ENCODE data around the gene ALKBH6. TPM values are rescaled to one million over a fixed set of nuclear protein-coding genes. Genes with fewer than 3 reads are reported as not detected.
A peak's percentile ranks its signal among the peaks of the same experiment; 100 is the strongest.

The ALKBH6 gene
- polyA plus RNA-seq, 1 donor, result 8.5 TPM

DNA sequence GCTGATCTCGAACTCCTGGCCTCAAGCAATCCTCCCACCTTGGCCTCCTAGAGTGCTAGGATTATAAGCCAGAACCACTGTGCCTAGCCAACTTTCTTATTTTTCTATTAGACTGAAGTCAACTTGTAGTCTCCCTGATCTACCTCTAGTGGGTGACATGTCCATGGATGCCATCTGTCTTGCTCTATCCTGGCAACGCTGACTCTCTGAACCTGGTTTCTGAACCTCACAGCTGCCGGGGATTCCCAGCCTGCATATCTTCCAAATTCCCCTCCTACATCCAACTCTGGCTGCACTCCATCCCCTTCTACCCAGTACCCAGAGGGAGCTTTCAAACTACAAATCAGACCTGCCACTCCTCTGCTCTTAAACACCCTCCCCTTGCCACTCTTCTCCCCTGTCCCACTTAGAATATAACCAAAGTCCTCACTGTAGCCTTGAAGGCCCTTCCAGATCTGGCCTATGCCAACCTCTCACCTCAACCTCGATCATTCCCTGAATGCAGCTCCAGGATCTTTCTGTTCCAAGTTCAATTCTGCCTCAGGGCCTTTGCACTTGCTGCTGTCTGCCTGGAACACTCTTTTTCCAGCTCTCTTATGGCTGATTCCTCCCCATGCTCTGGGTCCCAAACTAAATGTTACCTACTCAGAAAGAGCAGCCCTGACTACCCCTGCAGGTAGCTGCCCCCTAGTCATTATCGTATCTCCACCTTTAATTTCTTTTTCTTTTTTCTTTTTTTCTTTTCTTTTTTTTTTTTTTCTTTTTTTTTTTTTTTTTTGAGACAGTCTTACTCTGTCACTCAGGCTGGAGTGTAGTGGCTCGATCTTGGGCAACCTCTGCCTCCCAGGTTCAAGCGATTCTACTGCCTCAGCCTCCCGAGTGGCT, 16.5 kb upstream of the ALKBH6 start:
- no peak for DNase-seq (ENCODE audit: low read depth)

DNA sequence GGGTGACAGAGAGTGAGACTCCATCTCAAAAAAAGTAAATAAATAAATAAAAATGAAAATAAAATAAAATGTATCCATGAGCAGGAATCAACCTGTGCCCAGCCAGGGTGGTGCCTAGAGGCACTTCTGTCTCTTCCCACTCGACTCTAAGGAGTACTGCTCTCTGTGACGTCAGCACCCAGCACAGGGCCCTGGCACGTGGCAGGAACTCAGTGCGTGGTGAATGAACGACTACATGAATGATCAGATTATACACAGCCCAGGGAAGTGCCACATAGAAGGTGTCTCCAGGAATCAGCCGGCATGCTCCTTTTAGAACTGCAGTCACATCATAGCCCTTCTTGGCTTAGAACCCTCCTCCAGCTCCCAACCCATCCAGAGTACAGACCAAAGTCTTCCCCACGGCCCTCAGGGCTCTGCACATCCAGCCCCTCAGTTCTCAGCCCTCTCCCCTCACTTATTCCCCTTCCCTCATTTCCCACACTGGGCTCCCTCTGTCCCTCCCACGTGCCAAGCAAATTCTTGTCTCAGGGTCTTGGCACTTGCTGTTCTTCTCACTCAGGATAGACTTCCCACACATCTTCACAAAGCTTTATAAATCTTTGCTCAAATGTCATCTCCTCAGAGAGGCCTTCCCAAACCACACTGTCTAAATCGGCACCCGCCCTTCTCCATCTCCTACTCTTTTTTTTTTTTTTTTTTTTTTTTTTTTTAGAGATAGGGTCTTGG, 14.5 kb upstream of the ALKBH6 start:
- DNase-seq (ENCODE audit: low read depth), result no peak

DNA sequence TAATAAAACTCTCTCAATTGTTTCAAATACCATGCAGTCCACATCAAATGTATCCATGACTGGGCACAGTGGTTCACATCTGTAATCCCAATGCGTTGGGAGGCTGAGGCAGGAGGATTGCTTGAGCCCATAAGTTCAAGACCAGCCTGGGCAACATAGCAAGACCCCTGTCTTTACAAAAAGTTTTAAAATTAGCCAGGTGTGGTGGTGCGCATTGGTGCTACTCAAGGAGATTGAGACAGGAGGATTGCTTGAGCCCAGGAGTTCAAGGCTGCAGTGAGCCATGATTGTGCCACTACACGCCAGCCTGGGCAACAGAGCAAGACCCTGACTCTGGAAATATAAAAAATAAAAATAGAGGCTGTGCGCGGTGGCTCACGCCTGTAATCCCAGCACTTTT, 13.7 kb upstream of the ALKBH6 start:
- no peak for DNase-seq (ENCODE audit: low read depth)

DNA sequence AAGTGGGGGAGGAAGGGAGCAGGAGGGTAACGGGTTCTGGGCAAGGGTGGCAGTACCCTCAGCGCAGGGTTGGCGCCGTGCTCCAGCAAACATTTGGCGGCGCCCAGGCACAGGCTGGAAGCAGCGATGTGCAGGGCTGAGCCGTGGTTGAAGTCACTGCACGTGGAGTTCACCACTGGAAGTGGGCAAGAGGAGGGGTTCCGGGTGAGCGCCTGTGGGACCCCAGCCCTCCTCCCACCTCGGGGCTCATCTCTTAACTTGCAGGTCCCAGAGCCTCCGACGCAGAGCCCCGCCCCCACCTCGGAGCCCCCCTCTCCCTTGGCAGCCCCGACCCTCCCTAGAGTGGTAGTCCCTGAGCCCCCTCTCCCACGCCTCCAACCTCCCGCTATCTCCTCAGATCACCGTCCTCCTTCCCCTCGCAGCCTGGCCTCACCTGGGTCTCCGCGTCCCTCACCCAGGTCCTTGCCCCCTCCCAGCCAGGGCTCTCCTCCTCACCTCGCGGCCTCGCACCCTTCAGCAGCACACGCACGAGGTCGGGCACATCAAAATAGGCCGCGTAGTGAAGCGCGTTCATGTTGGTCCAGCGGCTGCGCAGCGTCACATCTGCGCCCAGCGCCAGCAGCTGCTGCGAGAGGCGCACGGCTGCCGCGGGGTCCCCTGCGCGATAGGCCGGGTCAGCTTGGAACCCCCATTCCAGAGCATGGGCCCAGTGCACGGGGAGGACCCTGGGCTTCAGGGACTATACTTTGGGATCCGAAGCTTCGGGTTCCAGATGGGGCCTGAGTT, 12.3 kb upstream of the ALKBH6 start:
- no peak for DNase-seq (ENCODE audit: low read depth)

DNA sequence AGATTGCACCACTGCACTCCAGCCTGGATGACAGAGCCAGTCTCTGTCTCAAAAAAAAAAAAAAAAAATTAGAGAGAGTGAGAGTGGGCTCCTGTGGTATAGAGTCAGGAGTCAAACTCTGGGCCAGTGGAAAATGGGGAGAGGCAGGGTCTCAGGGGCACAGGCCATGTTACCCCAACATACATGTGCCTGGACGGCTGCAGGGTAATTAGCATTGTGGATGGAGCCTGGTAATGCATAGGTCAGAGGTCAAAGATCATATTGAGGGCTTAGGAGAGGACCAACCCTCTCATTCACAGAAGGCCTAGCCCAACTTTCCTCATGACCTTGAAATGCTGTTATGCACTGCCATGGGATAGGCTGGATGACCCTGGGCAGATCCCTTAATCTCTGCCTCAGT, 11.5 kb upstream of the ALKBH6 start:
- no peak for DNase-seq (ENCODE audit: low read depth)

DNA sequence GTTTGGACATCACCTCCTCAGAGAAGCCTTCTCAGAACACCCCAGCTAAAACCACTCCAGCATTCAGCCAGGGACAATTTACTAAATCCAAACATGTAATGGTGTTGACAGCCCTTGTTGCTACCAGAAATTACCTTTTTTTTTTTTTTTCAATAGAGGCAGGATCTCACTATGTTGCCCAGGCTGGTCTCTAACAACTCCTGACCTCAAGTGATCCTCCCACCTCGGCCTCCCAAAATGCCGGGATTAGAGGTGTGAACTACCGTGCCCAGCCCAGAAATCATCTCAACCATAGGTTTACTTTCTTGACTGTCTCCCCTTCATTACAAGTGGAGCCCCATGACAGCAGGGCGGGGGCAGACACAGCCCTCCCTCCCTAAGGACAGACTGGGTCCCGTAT, 9.4 kb upstream of the ALKBH6 start:
- DNase-seq (ENCODE audit: low read depth), result no peak

DNA sequence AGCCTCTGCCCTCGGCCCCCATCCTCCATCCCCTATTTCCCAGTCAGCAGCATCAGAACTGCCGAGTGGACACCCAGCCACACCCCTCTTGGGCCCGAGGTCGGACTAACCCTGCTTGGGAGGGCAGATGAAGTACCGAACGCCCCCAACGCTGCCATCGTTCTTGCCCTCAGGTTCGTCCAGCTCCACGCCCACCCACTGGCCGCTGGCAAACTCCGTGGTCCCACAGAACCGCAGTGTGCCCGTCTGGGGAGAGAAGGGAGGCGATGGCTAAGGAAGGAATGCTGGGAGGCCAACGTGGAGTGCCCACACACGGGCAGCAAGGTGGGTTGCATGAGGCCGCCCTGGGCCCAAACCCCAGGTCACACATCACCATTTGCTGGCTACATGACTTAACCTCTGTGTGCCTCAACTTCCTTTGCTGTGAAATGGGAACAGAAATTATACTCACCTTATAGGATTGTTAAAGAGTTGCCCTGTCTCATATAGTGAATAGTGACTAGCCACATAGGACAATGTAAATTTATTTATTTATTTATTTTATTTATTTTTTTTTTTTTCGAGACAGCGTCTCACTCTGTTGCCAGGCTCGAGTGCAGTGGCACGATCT, 5.2 kb upstream of the ALKBH6 start:
- DNase-seq (ENCODE audit: low read depth), result no peak

DNA sequence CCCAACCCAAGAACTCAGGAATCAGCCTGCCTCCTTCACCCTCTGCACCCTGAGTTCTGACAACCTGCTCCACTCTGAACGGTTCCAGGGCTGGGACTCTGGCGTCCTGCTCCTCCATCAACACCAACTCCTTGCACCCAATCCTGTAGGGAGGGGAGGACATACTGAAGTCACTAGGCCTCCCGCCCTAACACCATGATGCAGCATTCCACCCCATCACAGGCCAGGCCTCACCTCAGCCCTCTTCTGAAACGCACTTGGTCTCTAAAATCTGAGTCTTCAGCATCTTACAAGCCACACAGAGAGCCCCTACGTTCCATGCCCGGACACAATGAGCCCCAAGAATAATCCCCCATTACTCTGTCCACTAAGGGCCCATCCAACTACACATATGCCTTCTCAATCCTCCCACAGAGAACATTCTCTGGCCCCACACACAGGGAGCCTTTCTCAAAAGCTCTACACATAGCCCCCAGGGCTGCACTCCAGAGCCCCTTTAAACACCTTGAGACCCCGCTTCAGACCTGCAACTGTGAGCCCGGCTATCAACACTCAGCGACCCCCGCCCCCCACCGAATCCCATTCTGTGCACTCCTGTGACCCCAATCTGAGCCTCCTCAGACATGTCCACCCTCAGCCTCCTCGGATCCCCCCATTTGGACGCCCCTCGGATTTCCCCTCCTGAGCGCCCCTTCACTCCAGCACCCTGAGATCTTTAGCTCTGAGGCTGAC, 567 bp downstream of the ALKBH6 start:
- no peak for DNase-seq (ENCODE audit: low read depth)

DNA sequence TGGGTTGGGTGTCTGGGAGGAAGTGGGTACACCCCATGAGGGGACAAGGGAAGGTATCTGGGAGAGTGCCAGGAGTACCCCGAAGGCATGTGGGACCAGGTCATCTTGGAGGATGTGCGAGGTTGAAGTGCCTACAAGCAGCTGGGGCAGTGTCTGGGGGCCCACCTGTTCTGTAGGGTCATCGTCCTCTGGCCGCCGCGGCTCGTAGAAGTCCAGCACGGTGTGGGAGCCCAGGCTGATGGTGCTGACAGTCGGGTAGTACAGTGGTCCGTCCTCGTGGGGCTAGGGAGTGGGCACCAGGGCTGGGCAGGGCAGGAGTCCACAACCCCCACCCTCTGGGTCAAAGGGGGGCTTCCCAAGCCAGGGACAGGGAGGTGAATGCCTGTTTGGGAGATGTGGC, 3.6 kb downstream of the ALKBH6 start:
- no peak for DNase-seq (ENCODE audit: low read depth)

DNA sequence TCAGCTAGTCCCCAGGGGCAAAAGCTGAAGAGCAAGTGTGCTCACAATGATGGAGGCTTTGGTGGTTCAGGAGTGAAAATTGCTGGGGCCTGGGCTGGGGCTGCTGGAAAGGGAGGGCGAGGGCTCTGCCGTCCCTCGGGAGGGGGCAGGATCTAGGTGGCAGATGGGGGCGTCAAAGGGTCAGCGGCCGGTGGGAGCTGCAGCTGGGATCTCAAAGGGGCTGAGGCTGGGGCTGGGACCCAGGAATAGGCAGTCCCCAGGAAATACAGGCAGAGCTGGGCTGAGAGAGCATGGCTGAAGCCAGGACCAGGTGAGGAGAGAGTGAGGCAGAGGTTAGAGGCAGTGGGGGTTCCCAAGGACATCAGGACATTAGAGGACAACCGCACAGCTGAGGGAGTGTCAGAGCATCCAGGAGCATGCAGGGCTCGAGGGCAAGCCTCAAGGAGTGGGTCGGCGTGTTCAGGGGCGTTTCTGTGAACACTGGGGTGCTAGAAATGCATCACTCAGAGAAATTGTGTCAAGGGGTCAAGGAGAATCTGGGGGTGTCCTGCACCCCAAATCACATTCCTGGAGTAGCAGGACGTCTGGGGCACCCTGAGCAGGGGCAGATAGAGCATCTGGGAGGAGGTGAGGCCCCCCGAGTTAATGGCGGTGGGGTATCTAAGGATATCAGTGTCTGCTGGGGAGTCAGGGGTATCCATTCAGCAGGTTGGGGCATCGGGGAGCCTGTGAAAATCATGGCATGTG, 4.2 kb downstream of the ALKBH6 start:
- no peak for DNase-seq (ENCODE audit: low read depth)

DNA sequence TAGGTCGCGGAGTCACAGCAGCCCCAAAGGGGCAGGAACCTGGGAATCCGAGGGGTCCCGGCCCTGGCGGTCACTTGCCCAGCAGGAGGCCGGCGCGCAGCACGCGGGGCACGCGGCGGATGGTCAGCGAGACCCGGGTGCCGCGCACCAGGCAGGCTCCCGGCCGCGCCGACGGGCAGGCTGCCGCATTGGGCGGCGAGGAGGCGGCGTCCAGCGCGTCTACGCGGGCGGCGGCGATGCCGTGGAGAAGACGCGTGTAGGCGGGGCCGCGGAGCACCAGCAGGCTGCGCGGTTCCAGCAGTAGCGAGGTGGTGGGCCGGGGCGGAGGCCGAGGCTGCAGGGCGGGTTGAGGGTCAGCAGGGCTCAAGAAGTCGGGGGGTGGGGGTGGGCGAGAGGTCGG, 4.8 kb downstream of the ALKBH6 start:
- no peak for DNase-seq (ENCODE audit: low read depth)

DNA sequence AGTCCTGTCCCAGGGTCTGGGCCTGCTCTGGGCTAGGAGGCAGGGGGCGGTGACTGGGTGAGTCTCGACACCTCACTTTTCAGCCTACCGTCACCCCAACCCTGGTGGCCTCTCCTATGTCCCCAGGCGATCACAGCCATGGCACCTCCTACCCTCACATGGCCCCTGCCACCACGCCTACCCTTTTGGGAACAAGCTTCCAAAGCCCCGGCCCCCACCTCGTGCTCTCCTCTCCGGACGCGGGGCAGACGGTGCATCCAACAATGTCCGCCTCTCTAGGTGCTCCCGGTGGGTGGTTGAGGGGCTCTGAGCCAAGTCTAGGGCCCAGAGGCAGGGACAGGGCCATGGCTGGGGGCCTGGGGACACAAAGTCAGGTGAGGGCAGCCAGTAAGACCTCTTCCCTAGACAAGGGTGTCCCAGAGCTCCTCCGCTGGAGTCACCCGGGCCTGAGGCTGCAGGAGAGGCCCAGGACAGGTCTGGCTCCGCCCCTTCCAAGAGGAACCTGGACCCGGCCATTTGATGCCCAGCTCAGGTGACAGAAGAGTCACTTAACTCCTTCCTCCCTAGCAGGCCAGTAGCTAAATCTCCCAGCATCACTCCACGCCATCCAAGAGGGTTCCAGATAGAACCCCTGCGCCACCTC, 5.6 kb downstream of the ALKBH6 start, which contains the start of gene SYNE4:
TSS of gene SYNE4 (minus strand) at position 478 of the 643 bp plus-strand sequence. CDS start at position 346, 132 bp downstream.
- no peak for DNase-seq (ENCODE audit: low read depth)

DNA sequence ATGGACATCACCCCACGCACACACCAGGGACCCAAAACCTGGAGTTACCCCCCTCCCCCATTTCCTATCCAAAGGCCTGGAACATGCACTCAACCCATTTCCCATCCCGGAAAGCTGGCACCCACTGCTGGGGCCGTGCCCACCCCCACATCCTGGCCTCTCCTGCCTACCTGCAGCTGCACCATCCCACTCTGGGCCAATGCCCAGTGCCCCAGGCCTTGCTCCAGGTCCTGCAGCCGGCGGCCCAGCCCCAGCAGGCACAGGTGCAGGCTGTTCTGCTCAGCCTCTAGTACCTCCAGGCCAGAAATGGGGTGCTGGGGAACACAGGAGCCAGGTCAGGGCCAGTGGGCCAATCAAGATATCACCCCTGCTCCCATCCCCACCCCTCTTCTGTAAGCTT, 7.1 kb downstream of the ALKBH6 start:
- no peak for DNase-seq (ENCODE audit: low read depth)

DNA sequence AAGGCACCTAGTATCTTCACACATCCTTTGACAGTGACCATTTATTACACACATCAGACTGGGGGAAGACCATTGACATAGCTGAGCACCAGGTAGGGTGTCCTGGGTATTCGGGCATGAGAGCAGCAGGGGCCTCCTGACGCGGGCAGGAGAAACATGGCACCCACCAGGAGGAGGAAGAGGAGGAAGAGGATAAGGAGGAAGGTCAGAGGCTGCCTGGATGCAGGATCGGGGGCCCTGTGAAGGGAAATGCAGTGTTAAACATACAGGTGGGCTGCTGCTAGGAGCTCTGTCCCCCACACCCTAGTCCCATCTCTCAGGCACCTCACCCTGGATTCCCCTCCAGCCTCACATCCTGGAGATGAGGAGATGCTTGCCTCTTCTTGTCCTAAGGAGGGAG, 10.7 kb downstream of the ALKBH6 start:
- no peak for DNase-seq (ENCODE audit: low read depth)

DNA sequence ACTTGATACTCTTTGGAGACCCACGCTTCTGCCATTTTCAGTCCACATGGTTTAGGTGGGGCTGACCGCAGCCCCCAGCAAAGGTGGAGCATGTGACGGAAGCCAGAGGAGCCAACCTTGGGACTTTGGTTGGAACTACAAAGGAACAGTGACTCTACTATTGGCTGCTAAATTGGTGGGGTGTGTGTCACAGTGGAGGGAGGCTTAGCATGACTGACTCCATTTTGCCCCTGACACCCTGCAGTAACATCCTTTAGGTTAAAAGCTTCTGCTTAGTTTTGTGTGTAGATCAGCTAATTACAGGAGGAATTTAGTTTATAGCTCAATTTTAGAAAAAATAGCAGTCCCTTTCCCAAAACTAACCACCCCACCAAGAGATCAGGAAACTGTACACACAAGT, 12.4 kb downstream of the ALKBH6 start:
- DNase-seq (ENCODE audit: low read depth), result no peak

DNA sequence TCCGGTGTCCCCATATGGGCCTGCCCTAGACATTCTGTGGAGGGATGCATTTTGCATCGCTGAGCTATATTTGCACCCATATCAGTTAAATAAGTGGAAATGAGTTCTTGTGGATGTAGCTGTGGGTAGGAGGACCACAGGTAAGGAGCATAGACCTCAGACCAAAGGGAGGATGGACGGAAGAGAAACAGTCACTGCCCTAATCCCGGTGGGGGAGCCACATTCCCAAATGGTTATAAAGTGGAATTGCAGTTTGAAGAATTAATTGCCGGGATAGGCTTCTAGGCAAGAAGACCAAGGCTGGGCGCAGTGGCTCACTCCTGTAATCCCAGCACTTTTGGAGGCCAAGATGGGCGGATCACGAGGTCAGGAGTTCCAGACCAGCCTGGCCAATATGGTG, 17.2 kb downstream of the ALKBH6 start:
- DNase-seq (ENCODE audit: low read depth), result no peak

DNA sequence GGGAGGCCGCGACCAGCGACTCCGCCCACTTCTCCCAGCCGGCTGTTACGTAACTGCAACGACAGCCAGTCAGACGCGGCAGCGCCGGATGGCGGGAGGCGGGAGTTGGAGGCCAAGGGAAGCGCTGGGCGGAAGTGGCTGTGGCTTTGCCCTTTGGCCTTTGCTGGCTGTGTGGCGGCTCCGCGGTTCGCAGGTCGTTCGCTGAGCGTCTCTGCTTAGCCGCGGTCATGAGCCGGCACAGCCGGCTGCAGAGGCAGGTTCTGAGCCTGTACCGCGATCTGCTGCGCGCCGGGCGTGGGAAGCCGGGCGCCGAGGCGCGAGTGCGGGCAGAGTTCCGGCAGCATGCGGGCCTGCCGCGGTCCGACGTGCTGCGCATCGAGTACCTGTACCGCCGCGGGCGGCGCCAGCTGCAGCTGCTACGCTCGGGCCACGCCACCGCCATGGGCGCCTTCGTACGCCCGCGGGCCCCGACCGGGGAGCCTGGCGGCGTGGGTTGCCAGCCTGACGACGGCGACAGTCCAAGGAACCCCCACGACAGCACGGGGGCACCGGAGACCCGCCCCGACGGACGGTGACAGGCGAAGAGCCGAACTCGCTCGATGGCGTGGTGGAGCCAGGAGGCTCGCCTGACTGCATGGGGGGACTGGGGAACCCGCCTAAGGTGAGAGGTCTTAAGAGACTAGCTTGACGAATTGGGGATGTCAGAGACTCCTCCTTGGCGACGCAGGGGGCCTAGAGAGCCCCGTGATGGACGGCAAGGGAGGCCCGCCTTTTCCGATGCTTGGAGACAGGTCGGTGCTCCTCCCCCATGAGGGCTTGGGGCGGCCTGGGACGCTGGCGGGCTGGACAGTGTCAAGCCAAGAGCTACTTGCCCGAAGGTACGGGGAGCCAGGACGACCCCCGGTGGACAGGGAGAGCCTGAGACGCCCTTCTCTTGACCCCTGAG, 18.7 kb downstream of the ALKBH6 start, which contains the start of gene SDHAF1:
TSS of gene SDHAF1 (plus strand) at position 141 of the 946 bp plus-strand sequence. CDS start at position 228, 87 bp downstream.
- DNase-seq (ENCODE audit: low read depth), result peak; percentile 87

DNA sequence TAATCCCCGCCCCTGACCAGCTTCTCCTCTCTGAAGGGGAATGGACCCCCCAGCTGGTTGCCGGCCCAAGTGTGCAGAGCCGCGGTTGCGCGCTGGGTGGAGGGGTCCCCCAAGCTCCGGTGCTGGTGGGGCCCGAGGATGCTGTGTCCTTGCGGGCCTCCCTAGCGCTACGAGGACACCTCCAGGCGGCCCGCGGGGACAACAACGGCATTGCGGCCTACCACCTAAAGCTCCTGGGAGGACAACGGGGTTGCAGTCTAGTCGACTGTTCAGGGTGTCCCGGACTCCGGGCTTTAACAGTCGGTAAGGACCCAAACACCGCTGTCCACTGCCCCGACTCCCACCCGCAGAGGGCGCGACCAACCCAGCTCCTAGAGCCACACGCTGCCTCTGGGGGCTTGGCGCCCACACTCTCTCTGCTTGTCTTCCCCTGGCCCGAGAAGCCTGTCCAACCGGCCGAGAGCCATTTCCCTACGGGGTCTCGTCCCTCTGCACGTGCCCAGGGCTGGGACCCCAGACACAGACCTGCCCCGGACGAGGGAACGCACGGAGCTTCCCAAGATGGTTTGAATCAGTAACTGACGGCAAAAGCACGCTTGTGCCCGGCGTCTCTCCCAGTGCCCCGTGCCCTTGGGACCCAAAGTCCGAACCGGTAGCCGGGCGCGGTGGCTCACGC, 20.0 kb downstream of the ALKBH6 start:
- DNase-seq (ENCODE audit: low read depth), result no peak
